Adrenal gland (tissue), 5 donors: Measurements from ENCODE around the gene ZDHHC14.

ENCODE experiments used
- POLR2A ChIP-seq, 2 donors: fragments of 450-650 bp; IDR thresholded peaks; one replicate each; pipeline ENCODE4 v1.6.1; 2017; ENCODE audit warnings: antibody characterized with exemption in 2 of 2, mild to moderate bottlenecking in 2 of 2, moderate library complexity in 1 of 2
- TF ChIP-seq, protein P1 (sequence below), 6 experiments: fragments of 450-650 bp in 4 of 6; fragments of 200-600 bp in 2 of 6; sonication (generic) in 1 of 6; IDR thresholded peaks; 1 replicate in 5 of 6; 2 replicates in 1 of 6; pipeline versions ENCODE4 v1.5.1 to v1.8.0; 2016 to 2021; ENCODE audit warnings: antibody characterized with exemption in 6 of 6, mild to moderate bottlenecking in 2 of 6, moderate library complexity in 1 of 6
- donor health status: DM: no; HTN: no; CAD: no.

DNA sequence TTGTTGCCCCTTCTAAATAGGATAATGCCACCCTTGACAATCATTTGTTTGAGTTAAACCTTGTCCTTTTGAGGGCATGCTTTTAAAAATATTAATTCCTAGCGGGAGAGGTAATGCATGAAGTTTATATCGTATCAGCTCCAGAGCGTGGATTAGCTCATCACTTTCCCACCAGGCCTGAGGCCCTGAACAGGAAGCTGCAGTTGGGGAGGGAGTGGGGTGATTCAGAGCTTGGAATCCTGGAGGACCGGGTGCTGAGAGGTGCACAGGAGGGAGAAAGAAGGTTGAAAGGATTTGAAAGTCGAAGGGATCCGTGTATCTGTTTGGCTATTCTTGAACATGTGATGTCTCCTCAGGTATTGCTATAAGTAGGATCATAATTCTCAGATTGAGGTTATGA is 25.0 kb downstream of the ZDHHC14 start:
- TF ChIP-seq, protein P1, sequence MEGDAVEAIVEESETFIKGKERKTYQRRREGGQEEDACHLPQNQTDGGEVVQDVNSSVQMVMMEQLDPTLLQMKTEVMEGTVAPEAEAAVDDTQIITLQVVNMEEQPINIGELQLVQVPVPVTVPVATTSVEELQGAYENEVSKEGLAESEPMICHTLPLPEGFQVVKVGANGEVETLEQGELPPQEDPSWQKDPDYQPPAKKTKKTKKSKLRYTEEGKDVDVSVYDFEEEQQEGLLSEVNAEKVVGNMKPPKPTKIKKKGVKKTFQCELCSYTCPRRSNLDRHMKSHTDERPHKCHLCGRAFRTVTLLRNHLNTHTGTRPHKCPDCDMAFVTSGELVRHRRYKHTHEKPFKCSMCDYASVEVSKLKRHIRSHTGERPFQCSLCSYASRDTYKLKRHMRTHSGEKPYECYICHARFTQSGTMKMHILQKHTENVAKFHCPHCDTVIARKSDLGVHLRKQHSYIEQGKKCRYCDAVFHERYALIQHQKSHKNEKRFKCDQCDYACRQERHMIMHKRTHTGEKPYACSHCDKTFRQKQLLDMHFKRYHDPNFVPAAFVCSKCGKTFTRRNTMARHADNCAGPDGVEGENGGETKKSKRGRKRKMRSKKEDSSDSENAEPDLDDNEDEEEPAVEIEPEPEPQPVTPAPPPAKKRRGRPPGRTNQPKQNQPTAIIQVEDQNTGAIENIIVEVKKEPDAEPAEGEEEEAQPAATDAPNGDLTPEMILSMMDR (IDR thresholded peaks at IDR 0.05), result no peak
- no peak for TF ChIP-seq POLR2A (IDR thresholded peaks at IDR 0.05)
